Hypothalamus (tissue), 51 donors: ENCODE results near the gene PIH1D1.
"Not testable (repeated sequence)": the region's sequence is repeated elsewhere in the genome, so short reads cannot be mapped to it uniquely, and the experiment has no call there.

Experiments
- DNase-seq, 51 donors: peaks; one replicate each; lab custom pipeline; 2025; lab: John Stamatoyannopoulos, UW

Gene PIH1D1

GRCh38 chr19:49486232-49486631, 34.6 kb upstream of the PIH1D1 start:
- no peak for DNase-seq

DNA sequence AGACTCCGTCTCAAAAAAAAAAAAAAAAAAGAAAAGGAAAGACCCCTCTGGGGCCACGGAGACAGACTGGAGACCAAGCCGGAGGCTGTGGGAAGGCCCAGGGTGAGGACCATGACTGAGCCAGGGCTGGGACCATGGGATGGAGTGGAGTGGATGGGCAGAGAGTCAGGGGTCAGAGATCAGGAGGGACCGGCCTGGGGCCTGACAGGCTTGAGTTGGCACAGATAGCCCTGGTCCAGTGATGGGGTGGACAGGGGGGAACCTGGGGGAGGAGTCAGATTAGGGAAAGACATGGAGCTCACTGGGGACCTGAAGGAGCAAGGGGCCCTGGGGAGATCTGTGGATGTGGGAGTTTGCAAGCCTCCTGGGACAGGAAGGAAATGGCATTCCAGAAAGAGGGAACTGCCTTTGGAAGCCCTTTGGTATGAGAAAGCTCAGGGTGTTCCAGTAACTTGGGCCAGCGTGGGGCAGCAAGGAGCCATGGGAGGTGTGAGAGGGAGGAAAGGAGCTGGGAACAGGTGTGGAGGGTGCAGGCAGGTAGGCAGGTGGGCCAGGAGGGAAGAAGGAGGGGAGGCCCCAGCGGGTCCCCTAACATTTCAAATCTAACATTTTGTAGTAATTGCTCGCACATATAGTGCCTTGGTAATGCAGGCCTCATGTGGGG, 29.5 kb upstream of the PIH1D1 start:
- no peak for DNase-seq

DNA sequence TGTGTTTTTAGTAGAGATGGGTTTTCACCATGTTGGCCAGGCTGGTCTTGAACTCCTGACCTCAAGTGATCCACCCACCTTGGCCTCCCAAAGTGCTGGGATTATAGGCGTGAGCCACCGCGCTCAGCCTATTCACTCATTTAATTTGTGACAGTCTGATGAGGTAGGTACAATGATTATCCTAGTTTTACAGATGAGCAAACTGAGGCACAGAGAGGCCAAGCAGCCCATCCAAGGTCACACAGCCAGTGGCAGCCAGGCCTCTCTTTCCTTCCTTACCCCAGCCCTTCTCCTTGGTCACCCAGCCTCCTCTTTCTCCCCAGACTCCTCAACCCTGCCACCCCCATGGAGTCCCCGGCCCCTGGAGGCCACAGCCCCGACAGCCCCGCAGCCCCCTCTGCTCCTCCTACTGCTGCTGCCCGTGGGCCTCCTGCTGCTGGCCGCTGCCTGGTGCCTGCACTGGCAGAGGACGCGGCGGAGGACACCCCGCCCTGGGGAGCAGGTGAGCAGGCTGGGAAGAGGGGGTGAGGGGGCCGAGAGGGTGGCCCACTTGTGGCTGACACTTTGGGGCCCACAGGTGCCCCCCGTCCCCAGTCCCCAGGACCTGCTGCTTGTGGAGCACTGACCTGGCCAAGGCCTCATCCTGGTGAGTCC, 28.5 kb upstream of the PIH1D1 start:
- DNase-seq, result no peak

DNA sequence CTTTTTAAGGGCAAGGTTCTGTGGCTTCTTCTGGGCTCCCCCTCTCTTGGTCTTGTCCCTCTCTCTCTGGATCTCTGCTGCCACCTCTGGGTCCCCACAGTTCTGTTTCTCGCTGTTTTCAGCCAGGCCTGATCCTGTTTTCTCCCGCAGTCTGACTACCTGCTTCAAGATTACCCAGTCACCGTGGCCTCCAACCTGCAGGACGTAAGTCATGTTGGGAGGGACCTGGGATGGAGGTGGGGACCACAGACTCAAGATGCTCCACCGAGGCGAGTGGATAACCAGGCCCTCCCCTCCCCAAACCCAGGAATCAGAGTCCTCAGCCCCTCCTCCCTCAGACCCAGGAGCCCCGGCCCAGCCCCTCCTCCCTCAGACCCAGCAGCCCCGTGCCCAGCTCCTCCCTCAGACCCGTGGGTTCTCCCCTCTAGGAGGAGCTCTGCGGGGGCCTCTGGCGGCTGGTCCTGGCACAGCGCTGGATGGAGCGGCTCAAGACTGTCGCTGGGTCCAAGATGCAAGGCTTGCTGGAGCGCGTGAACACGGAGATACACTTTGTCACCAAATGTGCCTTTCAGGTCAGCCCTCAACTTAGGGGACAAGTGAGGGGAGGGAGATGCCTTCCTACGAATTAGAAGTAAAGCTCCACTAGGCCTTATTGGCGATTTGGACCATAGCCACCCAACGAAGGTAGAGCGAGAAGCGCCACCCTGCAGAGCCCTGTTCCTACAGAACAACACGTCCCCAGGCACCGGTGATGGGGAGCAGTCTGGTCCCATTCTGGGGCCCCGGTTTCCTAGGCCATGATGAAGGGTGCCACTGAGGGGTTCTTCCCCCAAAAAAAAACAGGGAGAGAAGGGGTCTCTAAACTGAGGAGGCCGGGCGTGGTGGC, 24.6 kb upstream of the PIH1D1 start:
- DNase-seq, result peak in 20 of 51 donors; percentile 3 to 54 (median 22)

DNA sequence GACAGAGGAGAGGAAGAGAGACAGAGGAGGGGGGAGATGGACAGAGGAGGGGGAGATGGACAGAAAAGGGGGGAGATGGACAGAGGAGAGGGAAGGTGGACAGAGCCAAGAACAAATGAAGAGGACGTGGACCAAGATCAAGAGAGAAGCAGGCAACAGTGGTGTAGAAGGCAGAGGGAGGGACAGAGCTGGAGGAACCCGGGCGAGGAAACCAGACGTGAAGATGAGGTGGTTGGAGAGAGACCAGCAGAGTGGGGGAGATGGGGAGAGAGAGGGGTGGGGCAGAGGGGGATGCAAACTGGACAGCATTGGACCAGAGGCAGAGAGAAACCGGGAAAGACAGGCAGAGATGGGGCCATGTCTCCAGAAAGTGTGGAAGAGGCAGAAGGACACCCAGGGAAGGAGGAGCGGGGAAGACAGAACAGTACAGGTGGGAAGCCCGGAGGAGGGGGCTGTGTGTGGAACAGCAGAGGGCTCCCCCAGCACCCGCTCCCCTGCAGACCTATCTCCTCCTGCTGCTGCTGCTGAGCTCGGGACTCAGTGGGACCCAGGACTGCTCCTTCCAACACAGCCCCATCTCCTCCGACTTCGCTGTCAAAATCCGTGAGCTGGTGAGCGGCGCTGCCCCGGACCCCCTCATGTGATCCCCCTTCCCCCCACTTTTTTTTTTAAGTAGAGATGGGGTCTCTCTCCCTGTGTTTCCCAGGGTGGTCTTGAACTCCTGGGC, 23.7 kb upstream of the PIH1D1 start:
- no peak for DNase-seq

DNA sequence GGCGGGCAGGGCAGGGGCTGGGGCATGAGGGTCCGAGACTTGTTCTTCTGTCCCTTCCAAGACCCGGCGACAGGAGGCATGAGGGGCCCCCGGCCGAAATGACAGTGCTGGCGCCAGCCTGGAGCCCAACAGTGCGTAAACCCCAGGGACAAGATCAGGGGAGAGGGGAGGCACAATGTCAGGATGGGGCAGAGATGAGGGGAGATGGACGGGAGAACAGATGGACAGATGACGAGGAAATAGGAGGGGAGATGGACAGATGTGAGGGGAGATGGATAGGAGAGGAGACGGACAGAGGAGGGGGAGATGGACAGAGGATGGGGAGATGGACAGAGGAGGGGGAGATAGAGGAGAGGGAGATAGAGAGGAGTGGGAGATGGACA, 22.9 kb upstream of the PIH1D1 start:
- no peak for DNase-seq

DNA sequence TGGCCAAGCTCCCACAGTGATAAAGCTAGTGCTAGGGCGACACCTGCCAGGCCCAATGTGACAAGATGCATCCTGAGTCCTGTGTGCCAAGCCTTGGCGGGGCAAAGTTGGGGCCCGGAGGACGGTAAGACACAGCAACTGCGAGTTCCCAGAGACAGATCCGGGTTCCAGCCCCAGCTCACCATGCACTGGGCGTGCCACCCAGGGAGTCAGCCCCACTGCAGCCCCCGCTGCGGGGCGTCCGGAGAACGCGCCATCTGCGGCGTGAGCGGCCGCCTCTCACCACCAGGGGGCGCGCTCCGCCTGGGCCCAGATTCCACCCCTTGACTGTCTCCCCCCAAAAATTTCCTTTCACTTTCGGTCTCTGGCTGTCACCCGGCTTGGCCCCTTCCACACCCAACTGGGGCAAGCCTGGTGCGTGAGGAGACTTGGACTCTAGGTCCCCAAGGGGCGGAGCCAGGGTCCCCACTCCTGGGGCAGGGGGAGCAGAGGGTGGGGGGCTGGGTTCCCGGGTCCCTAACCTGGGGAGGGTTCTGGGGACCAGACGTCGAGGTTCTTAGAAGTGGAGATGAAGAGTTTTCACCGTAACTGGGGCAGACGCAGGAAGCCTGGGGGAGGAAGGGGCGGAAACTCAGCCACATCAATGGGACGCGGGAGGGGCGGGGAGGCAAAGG, 22.4 kb upstream of the PIH1D1 start, which contains the start of gene FLT3LG:
TSS of gene FLT3LG (plus strand) at position 348 of the 674 bp plus-strand sequence. CDS start 425 bp downstream, outside the sequence.
- DNase-seq, result peak in 46 of 51 donors; percentile 4 to 75 (median 44)

GRCh38 chr19:49473501-49473867, 21.9 kb upstream of the PIH1D1 start:
- not testable (repeated sequence) for DNase-seq

- no peak for DNase-seq
Observed at GRCh38 chr19:49472936-49473335, 21.3 kb upstream of the PIH1D1 start.

DNA sequence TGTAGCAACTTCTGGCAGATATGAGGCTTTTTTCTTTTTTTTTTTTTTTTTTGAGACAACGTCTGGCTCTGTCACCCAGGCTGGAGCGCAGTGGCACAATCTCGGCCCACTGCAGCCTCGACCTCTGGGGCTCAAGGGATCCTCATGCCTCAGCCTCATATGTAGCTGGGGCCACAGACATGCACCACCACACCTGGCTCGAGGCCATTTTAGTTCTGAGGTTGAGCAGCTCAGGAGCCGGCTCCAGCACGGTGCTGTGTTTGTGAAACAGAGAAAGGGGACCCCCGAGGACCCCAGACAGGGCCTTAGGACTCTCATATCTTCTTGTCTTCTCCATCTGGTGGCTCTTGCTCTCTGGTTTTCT, 19.0 kb upstream of the PIH1D1 start:
- DNase-seq, result no peak

GRCh38 chr19:49469828-49470614, 18.4 kb upstream of the PIH1D1 start:
- no peak for DNase-seq

- DNase-seq, result no peak
Observed at GRCh38 chr19:49468746-49469447, 17.3 kb upstream of the PIH1D1 start.

- DNase-seq, result no peak
Observed at GRCh38 chr19:49468199-49468598, 16.6 kb upstream of the PIH1D1 start.

GRCh38 chr19:49465371-49465770, 13.8 kb upstream of the PIH1D1 start:
- no peak for DNase-seq

GRCh38 chr19:49463960-49464740, 12.5 kb upstream of the PIH1D1 start:
- no peak for DNase-seq

- DNase-seq, result no peak
Observed at GRCh38 chr19:49462492-49462891, 10.9 kb upstream of the PIH1D1 start.

DNA sequence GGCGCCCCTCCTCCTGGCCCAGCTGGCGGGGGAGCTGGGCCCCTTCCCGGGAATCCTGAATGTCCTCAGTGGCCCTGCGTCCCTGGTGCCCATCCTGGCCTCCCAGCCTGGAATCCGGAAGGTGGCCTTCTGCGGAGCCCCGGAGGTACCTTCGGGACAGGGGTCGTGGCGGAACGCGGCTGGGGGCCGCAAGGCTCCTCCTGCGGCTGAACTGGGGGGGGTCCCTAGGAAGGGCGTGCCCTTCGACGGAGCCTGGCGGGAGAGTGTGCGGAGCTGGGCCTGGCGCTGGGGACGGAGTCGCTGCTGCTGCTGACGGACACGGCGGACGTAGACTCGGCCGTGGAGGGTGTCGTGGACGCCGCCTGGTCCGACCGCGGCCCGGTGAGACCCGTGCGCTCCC, 10.0 kb upstream of the PIH1D1 start:
- no peak for DNase-seq

DNA sequence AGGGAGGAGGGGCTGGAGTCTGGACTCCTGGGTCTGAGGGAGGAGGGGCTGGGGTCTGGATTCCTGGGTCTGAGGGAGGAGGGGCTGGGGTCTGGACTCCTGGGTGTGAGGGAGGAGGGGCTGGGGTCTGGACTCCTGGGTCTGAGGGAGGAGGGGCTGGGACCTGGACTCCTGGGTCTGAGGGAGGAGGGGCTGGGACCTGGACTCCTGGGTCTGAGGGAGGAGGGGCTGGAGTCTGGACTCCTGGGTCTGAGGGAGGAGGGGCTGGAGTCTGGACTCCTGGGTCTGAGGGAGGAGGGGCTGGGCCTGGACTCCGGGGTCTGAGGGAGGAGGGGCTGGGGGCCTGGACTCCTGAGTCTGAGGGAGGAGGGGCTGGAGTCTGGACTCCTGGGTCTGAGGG, 9.5 kb upstream of the PIH1D1 start:
- DNase-seq, result not testable (repeated sequence)
